SU-DHL-6 (cell line): ENCODE measurements around the gene SUCLG2.

Source experiments
- H2AFZ ChIP-seq: fragments of 200-600 bp; sonication (generic); 2 replicates; pipeline ENCODE4 v1.6.1; 2014; ENCODE audit warnings: low read depth, mild to moderate bottlenecking, moderate library complexity, mixed read lengths, antibody characterized with exemption, low read length; ENCODE audit not compliant: severe bottlenecking
- H3F3A ChIP-seq: fragments of 200-600 bp; shearing (Covaris generic); 2 replicates; pipeline ENCODE4 v1.6.0; 2016; ENCODE audit warnings: antibody characterized with exemption, mild to moderate bottlenecking; ENCODE audit not compliant: insufficient read depth
- H3K27ac ChIP-seq: fragments of 200-600 bp; sonication (generic); 2 replicates; pipeline ENCODE4 v1.5.1; 2016; ENCODE audit warnings: low read depth, mild to moderate bottlenecking, low read length, moderate library complexity, mixed read lengths
- H3K27me3 ChIP-seq: fragments of 200-600 bp; sonication (generic), shearing (Covaris generic); 2 replicates; pipeline ENCODE4 v1.6.0; 2014; ENCODE audit warnings: mild to moderate bottlenecking, low read length
- H3K36me3 ChIP-seq: fragments of 200-600 bp; sonication (generic); 2 replicates; pipeline ENCODE4 v1.6.1; 2014; ENCODE audit warnings: mild to moderate bottlenecking, low read length, mixed read lengths
- H3K4me2 ChIP-seq: fragments of 300-600, 200-600 bp; shearing (Covaris generic), sonication (generic); 2 replicates; pipeline ENCODE4 v1.6.0; 2014; ENCODE audit warnings: low read length, low read depth, mild to moderate bottlenecking; ENCODE audit not compliant: poor library complexity, severe bottlenecking
- H3K4me3 ChIP-seq: fragments of 200-600 bp; sonication (generic); 2 replicates; pipeline ENCODE4 v1.5.1; 2014; ENCODE audit warnings: antibody characterized with exemption, low read length, mild to moderate bottlenecking, mixed read lengths; ENCODE audit not compliant: insufficient read depth, poor library complexity, severe bottlenecking
- H3K79me2 ChIP-seq: fragments of 200-600 bp; sonication (generic); 2 replicates; pipeline ENCODE4 v1.6.1; 2014; ENCODE audit warnings: mild to moderate bottlenecking, low read length, moderate library complexity; ENCODE audit not compliant: insufficient read depth
- H3K9ac ChIP-seq: fragments of 200-600 bp; sonication (generic); 2 replicates; pipeline ENCODE4 v1.7.0; 2014; ENCODE audit warnings: mild to moderate bottlenecking, low read length
- H3K9me2 ChIP-seq: fragments of 200-600 bp; sonication (generic); replicated peaks from 2 replicates; pipeline ENCODE4 v1.6.1; 2014; ENCODE audit warnings: low read length; ENCODE audit not compliant: insufficient read depth
- H3K9me3 ChIP-seq: fragments of 200-600 bp; sonication (generic); 2 replicates; pipeline ENCODE4 v1.6.1; 2014; ENCODE audit warnings: low read length, mixed read lengths; ENCODE audit not compliant: insufficient read depth
- H4K20me1 ChIP-seq: fragments of 200-600 bp; sonication (generic); 2 replicates; pipeline ENCODE4 v1.6.1; 2014; ENCODE audit warnings: low read depth, mild to moderate bottlenecking, antibody characterized with exemption, low read length, moderate library complexity, mixed read lengths
- EZH2phosphoT487 ChIP-seq: fragments of 200-600 bp; sonication (generic), shearing (Covaris generic); conservative IDR thresholded peaks from 2 replicates; pipeline ENCODE4 v1.6.1; 2018; ENCODE audit warnings: mild to moderate bottlenecking, antibody characterized with exemption, low read length, moderate library complexity, mixed read lengths
- TF ChIP-seq, protein P1 (sequence below): fragments of 200-600 bp; sonication (generic); IDR thresholded peaks from one replicate; pipeline ENCODE4 v1.5.1; 2017; ENCODE audit warnings: antibody characterized with exemption, mild to moderate bottlenecking, low read length, moderate library complexity; ENCODE audit not compliant: insufficient read depth, poor library complexity, severe bottlenecking

The SUCLG2 gene

DNA sequence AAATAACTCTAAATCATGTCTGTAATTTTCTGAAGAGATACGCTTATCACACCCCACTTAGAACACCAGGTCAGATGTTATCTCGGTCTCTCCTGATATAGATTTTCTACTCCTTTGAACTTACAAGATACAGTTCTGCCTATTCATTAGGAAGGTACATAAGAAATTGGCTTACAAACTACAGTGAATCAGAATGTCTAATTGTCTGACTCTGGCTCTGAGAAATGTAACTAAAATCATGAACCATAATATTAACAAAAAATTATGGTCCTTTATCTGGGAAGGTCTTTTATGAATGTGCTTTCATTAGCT is 235.2 kb downstream of the SUCLG2 start:
- H3K79me2 ChIP-seq: no peaks in the 10 kb centered on the region
- H3K9ac ChIP-seq: no peak overlapping the region
- no peak overlapping the region for H2AFZ ChIP-seq
- no peak overlapping the region for H3K4me3 ChIP-seq
- no peaks in the 10 kb centered on the region for H3K9me2 ChIP-seq
- H3K4me2 ChIP-seq: no peak overlapping the region
- no peaks in the 10 kb centered on the region; the same call in 1 of the 2 replicates for H3K9me3 ChIP-seq
- no peaks in the 10 kb centered on the region for H3F3A ChIP-seq
- peaks cover 20% of the 10 kb centered on the region; the same call in 1 of the 2 replicates for H3K36me3 ChIP-seq
- no peaks in the 10 kb centered on the region for H3K27me3 ChIP-seq
- no peaks in the 10 kb centered on the region for H4K20me1 ChIP-seq
- TF ChIP-seq, protein P1, sequence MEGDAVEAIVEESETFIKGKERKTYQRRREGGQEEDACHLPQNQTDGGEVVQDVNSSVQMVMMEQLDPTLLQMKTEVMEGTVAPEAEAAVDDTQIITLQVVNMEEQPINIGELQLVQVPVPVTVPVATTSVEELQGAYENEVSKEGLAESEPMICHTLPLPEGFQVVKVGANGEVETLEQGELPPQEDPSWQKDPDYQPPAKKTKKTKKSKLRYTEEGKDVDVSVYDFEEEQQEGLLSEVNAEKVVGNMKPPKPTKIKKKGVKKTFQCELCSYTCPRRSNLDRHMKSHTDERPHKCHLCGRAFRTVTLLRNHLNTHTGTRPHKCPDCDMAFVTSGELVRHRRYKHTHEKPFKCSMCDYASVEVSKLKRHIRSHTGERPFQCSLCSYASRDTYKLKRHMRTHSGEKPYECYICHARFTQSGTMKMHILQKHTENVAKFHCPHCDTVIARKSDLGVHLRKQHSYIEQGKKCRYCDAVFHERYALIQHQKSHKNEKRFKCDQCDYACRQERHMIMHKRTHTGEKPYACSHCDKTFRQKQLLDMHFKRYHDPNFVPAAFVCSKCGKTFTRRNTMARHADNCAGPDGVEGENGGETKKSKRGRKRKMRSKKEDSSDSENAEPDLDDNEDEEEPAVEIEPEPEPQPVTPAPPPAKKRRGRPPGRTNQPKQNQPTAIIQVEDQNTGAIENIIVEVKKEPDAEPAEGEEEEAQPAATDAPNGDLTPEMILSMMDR: no peak
- no peak for TF ChIP-seq EZH2phosphoT487
- H3K27ac ChIP-seq: no peak overlapping the region

DNA sequence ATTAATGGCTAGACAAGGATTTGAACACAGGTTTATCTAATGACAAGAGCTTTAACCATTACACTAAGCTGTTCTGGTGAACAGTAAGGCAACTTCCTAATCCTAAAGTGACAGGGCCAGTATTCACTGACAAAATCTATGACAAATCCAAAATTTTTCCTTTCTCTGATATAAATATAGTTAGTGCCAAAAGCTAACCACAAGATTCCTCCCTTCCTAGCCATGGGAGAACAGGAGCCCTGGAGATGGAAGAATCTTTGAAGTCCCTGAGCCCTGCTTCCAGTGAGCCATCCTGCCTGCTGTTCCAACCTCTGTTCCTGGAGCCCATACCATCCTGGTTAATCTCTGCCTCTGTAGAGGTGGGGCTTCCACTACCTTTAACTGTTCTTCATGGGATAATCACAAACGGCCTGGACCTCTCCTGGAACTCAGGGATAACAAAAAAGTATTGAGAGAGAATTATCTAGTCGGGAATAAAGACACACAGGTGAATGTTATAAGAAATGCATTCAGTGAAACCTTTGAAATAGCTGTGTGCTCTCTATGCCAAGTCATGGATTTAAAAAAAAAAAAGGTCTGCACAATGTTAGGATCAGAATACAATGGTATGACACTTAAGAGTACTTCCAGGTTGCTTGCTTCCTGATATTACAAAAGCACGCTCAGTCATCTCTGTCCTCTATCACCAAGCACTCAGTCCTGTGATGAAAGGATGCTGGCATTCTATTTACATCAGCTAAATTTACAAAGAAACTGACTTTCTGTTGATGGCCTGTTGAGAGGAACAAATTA is 235.8 kb downstream of the SUCLG2 start:
- Histone ChIP-seq H3K4me2 (no peak overlapping the region), H3K27me3 (no peaks in the 10 kb centered on the region), H3K9ac (no peak overlapping the region), H3K27ac (no peak overlapping the region), H3K36me3 (peaks cover 20% of the 10 kb centered on the region; the same call in 1 of the 2 replicates), H3K9me3 (no peaks in the 10 kb centered on the region; the same call in 1 of the 2 replicates), H3F3A (no peaks in the 10 kb centered on the region), H2AFZ (no peak overlapping the region), H3K79me2 (no peaks in the 10 kb centered on the region), H3K9me2 (no peaks in the 10 kb centered on the region), H3K4me3 (no peak overlapping the region), H4K20me1 (no peaks in the 10 kb centered on the region)
- no peak for TF ChIP-seq EZH2phosphoT487
- TF ChIP-seq, protein P1: no peak

DNA sequence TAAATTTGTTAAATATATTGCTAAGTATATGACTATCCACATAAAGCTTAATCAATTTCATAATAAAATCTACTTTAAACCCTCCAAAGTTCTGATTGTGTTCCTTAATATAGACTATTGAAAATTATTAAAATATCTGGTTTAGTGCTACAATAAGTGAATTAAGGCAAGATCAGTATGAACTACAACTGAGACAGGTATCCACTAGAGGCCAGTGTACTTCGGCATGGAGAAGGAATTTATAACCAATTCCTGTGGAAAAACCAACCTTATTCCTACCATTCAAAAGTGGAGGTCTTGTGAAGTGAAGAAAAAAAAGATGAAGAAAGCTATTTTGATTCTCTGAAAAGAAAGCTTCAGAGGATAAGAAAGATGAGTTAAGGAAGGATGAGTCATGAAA is 237.7 kb downstream of the SUCLG2 start:
- Histone ChIP-seq H3K9me3 (no peaks in the 10 kb centered on the region; the same call in 1 of the 2 replicates), H2AFZ (no peak overlapping the region), H3K9ac (no peak overlapping the region), H3F3A (no peaks in the 10 kb centered on the region), H3K79me2 (no peaks in the 10 kb centered on the region), H3K27me3 (no peaks in the 10 kb centered on the region), H3K4me3 (no peak overlapping the region), H4K20me1 (no peaks in the 10 kb centered on the region), H3K27ac (no peak overlapping the region), H3K9me2 (no peaks in the 10 kb centered on the region), H3K36me3 (peaks cover 20% of the 10 kb centered on the region; the same call in 1 of the 2 replicates), H3K4me2 (no peak overlapping the region)
- TF ChIP-seq, protein P1: no peak
- no peak for TF ChIP-seq EZH2phosphoT487
